Measurements from ENCODE around the gene UGT1A9. TPM values are rescaled to one million over a fixed set of nuclear protein-coding genes. Genes with fewer than 3 reads are reported as not detected.
"Not testable (repeated sequence)": the region's sequence is repeated elsewhere in the genome, so short reads cannot be mapped to it uniquely, and the experiment has no call there.

Gene UGT1A9
- total and polyA plus RNA-seq, 2 of the 13 experiments (the other 11 are each of a cell fraction or from before 2014, with no cell fraction given) = 0.07 TPM; not detected in 1

DNA sequence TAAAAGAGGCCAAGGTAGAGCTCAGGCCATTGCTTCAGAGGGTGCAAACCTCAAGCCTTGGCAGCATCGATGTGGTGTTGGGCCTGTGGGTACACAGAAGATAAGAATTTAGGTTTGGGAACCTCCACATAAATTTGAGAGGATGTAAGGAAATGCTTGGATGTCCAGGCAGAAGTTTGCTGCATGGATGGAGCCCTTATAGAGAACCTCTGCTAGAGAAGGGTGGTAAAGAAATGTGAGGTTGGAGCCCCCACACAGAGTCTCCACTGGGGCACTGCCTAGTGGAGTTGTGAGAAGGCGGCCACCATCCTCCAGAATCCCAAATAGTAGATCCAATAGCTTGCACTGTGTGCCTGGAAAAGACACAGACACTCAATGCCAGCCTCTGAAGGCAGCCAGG, 79.0 kb downstream of the UGT1A9 start:
- H3K27ac ChIP-seq (ENCODE audit: extremely low read length, insufficient read depth, low read length); H3K9ac ChIP-seq (ENCODE audit: insufficient read depth, low read depth, low read length); H3K4me3 ChIP-seq (replicated peaks in 1 of 3; ENCODE audit: insufficient read depth in 1 of 3, low read depth in 2 of 3, low read length in 3 of 3); intact Hi-C loops (cut with micrococcal nuclease; ENCODE audit: unreplicated experiment); ATAC-seq; DNase-seq (ENCODE audit: low spot score); CTCF ChIA-PET (ENCODE audit: low intra/inter-chr PET ratio, low total read pairs); POLR2A ChIA-PET; BruUV-seq (replicated peaks); FAIRE-seq; H3K79me2 ChIP-seq (ENCODE audit: insufficient read depth, low read length); H4K20me1 ChIP-seq (ENCODE audit: insufficient read depth, low read length); H3K36me3 ChIP-seq (replicated peaks in 1 of 2; ENCODE audit: control insufficient read depth in 1 of 2, insufficient read depth in 2 of 2, low read length in 2 of 2); H2AFZ ChIP-seq (ENCODE audit: low read length); H3K4me2 ChIP-seq (ENCODE audit: low read depth, low read length); in situ Hi-C loops (cut with HindIII; ENCODE audit: extremely low pct_ligation_motif_present, low pct_unique_long_range_greater_than_20kb): not testable (repeated sequence)
- H3K4me1 ChIP-seq (ENCODE audit: insufficient read depth, low read length) = peaks cover 13% of the 10 kb centered on the region
- peaks cover 4 to 91% of the 10 kb centered on the region in 2 experiments; a peak in 4 of 5 replicates for H3K27me3 ChIP-seq (ENCODE audit: control insufficient read depth in 1 of 2, insufficient read depth in 2 of 2, low read length in 2 of 2)
- WGBS (ENCODE audit: low lambda C conversion rate) = 68% methylated on average over 2 of the region's 2 CpGs
- peaks cover 30% of the 10 kb centered on the region for H3K9me3 ChIP-seq (ENCODE audit: low read length)
- TF ChIP-seq CBX5 (CRISPR knock-in tag; IDR thresholded peaks at IDR 0.05; ENCODE audit: borderline replicate concordance) (0 out of 2 replicates have a peak, but pooled peaks have one; percentile 32), ZNF280D (CRISPR knock-in tag; IDR thresholded peaks at IDR 0.05) (0 out of 2 replicates have a peak, but pooled peaks have one; percentile 62)

GRCh38 chr2:233751212-233752009, 79.7 kb downstream of the UGT1A9 start:
- H3K9ac ChIP-seq (ENCODE audit: insufficient read depth, low read depth, low read length); BruUV-seq (replicated peaks); H3K36me3 ChIP-seq (replicated peaks in 1 of 2; ENCODE audit: control insufficient read depth in 1 of 2, insufficient read depth in 2 of 2, low read length in 2 of 2); H3K4me2 ChIP-seq (ENCODE audit: low read depth, low read length); CTCF ChIA-PET (ENCODE audit: low intra/inter-chr PET ratio, low total read pairs); H3K4me3 ChIP-seq (replicated peaks in 1 of 3; ENCODE audit: insufficient read depth in 1 of 3, low read depth in 2 of 3, low read length in 3 of 3); DNase-seq (ENCODE audit: low spot score); H4K20me1 ChIP-seq (ENCODE audit: insufficient read depth, low read length); H2AFZ ChIP-seq (ENCODE audit: low read length); in situ Hi-C loops (cut with HindIII; ENCODE audit: extremely low pct_ligation_motif_present, low pct_unique_long_range_greater_than_20kb); ATAC-seq; FAIRE-seq; H3K27ac ChIP-seq (ENCODE audit: extremely low read length, insufficient read depth, low read length); intact Hi-C loops (cut with micrococcal nuclease; ENCODE audit: unreplicated experiment); H3K79me2 ChIP-seq (ENCODE audit: insufficient read depth, low read length); POLR2A ChIA-PET: not testable (repeated sequence)
- H3K27me3 ChIP-seq (ENCODE audit: control insufficient read depth in 1 of 2, insufficient read depth in 2 of 2, low read length in 2 of 2) = peaks cover 4 to 87% of the 10 kb centered on the region in 2 experiments; a peak in 4 of 5 replicates
- peaks cover 13% of the 10 kb centered on the region for H3K4me1 ChIP-seq (ENCODE audit: insufficient read depth, low read length)
- 61% methylated on average over 2 of the region's 2 CpGs for WGBS (ENCODE audit: low lambda C conversion rate)
- peaks cover 30% of the 10 kb centered on the region for H3K9me3 ChIP-seq (ENCODE audit: low read length)
